Measurements from ENCODE around the gene NAALADL2.
"Not testable (repeated sequence)": the region's sequence is repeated elsewhere in the genome, so short reads cannot be mapped to it uniquely, and the experiment has no call there.

NAALADL2 gene

DNA sequence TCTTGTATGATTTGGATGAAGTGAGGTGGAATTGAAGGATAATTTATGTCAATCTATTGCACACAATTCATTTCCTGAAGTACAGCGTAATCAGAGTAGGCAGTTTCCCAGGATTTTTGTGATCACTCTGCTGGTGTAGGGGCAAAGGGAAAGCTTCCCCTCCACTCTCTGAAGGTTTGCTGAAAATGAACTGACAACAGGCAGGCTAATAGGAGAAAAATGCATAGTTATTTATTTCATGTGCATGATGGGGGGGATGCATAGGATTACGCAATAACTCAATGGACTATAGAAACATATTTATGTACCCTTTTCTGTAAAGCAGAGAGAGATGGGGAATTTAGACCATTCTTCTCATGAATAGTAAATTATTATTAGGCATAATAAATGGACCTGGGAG, 872.9 kb downstream of the NAALADL2 start:
- DNase-seq, result no peak

- DNase-seq, result no peak
Observed at GRCh38 chr3:175735866-175736265, 876.7 kb downstream of the NAALADL2 start.

- no peak for DNase-seq
Observed at GRCh38 chr3:175737646-175738572, 878.8 kb downstream of the NAALADL2 start.

- no peak for DNase-seq
Observed at GRCh38 chr3:175741951-175742350, 882.8 kb downstream of the NAALADL2 start.

DNA sequence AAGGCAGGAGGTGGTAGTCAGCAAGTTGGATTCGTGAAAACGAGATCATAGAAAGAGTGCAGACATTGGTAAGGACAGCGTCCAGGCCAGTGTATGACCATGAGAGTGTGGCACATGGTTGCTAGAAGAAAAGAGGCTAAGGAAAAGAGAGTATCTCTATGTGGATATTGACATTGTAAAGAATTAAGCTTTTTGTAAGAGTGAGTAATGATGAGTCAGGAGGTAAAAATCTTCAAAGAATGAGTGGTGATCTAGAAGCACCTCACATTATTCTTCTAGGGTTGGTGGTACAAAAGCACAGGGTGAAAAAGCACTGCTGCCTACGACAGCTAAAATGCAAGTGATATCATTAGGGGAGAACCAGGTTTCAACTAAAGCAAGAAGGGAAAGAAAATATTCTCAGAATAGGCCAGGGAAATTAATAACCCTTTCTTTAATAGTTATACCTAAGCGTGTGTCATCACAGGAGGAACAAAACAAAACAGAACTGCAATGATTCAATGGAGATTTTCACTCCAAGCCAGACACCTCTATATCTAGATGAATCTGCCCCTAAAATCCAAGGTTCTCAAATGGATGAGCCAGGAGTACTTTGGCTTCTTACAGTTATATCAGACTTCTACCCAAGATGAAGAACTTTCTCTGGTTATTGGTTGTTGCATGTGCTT, 884.7 kb downstream of the NAALADL2 start:
- no peak for DNase-seq

DNA sequence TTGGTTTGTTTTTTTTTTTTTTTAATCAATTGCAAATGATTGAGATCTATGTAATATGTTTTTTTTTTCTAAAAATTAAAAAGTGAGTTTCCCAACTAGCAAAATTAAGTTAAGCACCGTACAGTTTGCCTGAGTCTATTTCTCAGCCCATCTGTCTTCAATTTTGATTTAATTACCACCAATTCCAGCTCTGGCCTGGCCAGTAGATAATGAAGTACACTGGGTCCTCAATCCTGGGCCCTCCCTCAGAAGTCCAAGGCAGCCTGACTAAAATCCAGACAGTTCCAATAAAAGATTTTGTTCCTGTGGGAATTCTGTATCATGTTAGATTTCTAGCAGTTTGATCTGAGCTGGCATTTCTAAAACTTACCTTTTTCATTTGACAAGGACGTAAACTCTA, 887.2 kb downstream of the NAALADL2 start:
- no peak for DNase-seq

GRCh38 chr3:175748087-175748730, 889.1 kb downstream of the NAALADL2 start:
- no peak for DNase-seq

DNA sequence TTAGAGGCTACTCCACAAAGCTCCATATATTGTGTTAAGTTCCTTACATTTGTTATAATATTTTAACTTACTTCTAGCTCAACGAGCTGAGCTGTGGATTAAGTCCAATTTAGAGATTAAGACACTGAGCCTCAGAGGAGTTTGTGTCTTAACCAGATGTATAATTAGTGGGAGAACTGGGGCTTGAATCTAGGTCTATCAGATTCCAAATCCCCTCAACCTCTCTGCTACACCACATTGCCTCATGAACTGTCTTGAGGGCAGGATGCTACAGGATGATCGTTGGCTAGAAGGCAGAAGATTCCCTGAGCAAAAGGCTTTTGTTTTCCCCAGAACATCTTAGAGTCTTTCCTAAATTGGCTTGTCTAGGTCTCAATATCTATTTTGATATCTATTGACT, 890.8 kb downstream of the NAALADL2 start:
- DNase-seq, result no peak

DNA sequence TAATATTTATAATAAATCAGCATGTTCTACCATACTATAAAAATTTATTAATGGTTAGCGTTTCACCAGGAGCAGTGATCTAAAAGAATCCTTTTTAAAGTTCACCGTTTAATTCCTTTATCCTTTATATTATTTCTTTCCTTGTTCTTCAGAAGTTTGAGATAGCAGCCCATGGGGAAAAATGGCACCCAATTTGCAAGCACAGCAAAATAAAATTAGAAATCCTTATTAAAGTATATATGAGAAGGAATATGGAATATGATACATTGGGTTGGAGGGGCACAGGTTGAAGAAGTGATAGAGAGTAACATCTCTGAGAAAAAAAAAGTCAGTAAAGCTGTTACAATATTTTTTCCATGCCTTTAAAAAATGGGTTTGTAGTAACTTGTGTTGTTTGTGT, 892.0 kb downstream of the NAALADL2 start:
- DNase-seq, result no peak

GRCh38 chr3:175763948-175764347, 904.8 kb downstream of the NAALADL2 start:
- DNase-seq, result no peak

DNA sequence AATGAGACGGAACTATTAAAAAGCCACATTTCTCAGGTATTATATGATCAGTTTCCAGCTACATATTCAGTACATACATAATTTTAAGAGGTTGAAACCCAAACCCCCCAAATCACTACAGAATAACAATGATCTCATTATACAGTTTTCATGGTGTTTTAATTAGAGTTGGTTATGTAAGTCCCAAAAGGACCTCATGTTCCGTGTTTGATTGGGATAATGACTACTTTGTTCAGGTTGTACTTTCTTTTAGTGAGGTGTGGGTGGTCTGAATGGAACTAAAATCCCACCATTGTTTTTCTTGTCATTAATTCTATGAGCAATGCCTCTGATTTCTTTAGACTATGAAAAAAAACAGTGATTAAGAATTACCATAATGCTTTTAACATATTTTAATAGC, 905.6 kb downstream of the NAALADL2 start:
- no peak for DNase-seq

- DNase-seq, result no peak
Observed at GRCh38 chr3:175770426-175770825, 911.3 kb downstream of the NAALADL2 start.

DNA sequence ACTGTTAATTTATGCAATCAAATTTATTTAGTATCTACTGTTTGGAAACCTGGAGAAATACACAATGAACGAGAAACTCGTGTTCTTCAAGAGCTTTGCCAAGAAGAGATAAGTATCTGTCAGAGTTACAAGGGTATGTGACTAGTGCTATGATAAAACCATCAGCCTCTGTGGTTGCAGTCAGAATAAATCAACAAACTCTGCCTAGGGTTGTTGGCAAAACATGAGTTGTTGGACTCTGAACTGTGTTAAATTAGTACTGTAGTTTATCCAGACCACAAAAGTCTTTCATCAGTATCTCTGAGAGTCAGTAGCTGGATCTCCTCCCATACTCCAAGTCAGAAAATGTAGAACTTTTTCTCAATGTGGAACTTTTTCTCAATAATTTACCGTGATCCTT, 918.4 kb downstream of the NAALADL2 start:
- DNase-seq, result no peak

DNA sequence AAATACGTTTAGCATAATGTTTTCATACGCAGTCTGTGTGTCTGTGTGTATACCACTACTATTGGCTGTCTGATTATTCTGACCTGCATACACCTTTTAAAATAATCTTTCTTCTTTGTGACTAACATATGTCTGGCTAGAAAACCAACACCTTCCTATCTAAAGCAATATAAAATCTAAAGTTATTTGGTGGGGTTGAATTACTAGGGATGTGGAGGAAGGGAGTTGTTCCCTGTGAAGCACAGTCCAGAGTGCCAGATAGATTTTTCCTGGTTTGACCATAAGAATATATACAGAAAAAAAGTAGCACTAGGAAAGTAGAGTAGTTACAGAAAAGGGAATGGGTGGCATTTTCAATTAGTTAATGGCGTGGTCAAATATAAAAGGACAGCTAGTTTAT, 918.8 kb downstream of the NAALADL2 start:
- no peak for DNase-seq

DNA sequence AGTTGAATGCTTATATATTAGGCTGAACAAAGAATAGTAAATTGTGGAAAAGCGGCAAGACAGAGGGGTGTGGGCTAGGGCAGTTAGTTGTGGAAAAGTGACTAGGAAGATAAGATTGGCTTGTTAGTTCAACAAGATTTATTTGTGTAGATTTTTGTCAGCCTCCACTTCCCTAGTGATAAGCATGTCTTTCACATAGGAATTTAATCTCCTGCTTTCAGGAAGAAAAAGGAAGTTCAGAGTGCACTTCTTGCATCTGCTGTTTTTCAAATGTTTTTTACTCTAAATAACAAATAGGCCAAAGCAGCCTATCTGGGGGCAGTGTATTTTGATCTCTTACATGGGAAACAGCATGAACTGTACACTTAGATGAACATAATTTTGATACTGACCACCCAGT, 919.9 kb downstream of the NAALADL2 start:
- DNase-seq, result no peak

DNA sequence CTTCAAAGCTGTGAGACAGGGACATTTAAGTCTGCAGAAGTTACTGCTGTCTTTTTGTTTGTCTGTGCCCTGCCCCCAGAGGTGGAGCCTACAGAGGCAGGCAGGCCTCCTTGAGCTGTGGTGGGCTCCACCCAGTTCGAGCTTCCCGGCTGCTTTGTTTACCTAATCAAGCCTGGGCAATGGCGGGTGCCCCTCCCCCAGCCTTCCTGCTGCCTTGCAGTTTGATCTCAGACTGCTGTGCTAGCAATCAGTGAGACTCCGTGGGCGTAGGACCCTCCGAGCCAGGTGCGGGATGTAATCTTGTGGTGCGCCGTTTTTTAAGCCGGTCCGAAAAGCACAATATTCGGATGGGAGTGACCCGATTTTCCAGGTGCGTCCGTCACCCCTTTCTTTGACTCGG, 928.0 kb downstream of the NAALADL2 start:
- DNase-seq, result not testable (repeated sequence)

- no peak for DNase-seq
Observed at GRCh38 chr3:175792245-175792644, 933.1 kb downstream of the NAALADL2 start.

DNA sequence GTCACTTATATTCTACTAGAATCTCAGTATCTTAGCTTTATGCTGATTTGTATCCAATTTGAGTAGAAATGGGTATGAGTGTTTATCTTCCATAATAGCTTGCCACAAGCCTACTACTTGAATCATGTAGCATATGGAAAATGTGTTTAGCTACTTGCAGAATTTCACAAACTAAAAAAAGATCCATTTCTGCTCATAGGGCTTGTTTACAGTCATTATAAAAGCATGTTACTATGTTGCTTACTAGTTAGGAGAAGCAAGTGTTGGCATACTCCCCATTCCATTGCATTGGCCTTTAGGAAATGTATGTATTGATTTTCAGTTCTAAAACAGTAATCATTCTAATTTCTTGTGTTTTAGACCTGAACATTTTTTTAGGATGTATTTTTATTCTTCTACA, 939.2 kb downstream of the NAALADL2 start:
- DNase-seq, result no peak

- no peak for DNase-seq
Observed at GRCh38 chr3:175805825-175806224, 946.7 kb downstream of the NAALADL2 start.

DNA sequence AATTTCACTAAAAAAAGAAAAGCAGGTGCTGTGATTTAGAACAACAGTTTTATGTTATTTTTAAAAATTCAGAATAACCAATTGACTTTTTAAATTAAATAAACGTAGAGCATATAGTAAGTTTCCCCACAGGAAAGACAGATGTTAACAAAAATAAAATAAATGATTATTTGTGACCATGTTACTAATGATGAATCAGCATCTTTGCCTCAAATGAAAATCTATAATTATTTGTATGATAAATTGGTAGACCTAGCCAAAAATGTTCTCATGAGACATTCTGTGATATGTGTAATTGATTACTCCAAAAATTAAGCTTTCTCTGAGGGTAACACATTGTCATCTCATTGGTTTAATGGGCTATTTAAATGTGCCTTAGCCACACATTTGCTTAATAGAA, 948.0 kb downstream of the NAALADL2 start:
- no peak for DNase-seq

DNA sequence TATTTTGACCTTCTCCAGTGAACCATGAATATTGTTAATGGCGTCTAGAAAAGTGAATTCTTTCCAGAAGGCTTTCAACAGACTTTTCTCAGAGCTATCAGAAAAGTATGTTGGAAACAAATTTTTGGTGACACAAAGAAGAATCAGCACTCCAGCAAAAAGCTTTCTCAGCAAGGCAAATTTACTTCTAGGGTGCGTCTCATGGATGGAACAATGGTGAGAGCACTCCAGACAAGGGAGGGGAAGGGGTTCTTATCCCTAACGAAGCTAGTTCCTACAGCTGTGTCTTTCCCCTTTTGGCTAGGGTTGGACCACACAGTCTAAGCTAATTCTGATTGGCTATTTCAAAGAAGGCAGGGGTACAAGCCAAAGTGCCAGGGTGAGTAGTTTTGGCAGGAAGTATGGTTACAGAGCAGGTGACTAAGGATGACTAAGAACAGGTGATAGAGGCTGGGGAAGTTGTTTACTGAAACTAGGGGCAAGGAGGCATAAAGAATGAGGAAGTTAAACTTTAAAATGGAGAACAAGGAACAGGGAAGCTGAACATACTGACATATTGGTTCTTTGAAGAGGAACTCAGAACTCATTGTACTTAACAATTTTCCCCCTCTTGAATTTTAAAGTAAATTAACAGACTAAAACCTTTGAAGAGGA, 959.8 kb downstream of the NAALADL2 start:
- DNase-seq, result no peak

DNA sequence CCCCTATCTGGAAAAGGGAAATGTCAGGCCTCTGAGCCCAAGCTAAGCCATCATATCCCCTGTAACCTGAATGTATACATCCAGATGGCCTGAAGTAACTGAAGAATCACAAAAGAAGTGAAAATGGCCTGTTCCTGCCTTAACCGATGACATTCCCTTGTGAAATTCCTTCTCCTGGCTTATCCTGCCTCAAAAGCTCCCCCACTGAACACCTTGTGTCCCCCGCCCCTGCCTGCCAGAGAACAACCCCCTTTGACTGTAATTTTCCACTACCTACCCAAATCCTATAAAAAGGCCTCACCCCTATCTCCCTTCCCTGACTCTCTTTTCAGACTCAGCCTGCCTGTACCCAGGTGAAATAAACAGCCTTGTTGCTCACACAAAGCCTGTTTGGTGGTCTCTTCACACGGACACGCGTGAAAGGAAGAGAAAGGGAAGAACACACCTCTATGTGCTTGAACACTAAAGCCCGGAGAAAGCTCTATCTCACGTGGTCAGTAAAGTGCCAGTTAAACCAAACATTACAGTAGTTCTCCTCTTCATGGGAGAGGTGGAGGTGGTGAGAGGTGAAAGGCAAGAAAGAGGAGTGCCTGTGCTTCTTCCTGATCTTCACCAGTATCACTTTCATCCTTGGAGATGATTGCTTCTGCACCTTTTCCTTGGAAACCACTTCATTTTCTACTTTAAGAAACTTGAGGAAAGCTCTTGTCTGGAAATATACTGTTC, 963.8 kb downstream of the NAALADL2 start:
- DNase-seq, result not testable (repeated sequence)

Data from NCI-H1048 (cell line).